ENCODE data around the gene SLC6A19. TPM values are rescaled to one million over a fixed set of nuclear protein-coding genes. Genes with fewer than 3 reads are reported as not detected.

Gene SLC6A19
- total and polyA plus RNA-seq, 2 of the 4 experiments (the other 2 are of a cell fraction), result not detected

DNA sequence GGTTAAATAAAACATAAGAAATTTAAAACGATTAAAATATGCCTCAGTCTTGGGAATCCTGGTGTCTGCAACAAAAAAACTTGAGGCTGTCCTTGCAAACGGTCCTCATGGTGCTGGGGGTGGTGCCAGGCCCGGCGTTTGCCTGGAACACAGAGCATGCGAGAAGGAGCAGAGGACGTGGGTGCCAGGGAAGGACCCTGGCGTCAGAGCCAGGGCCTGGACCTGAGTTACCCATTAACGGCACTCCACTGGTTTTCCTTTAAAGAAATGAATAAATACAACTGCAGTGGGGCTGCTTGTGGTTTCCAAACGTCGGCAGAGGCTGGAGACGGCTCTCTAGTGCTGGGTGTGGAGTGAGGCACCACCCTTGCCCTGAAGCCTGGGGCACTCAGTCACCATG is 23.7 kb downstream of the SLC6A19 start, which contains the start of gene SLC6A18:
Gene SLC6A18 (plus strand): TSS at position 301 of the 400 bp plus-strand sequence. CDS start 97 bp downstream, at position 398.
- no peak within 1 kb of the TSS for H4K8ac ChIP-seq (ENCODE audit: low read depth in 2 of 2, low read length in 2 of 2)
- dilution Hi-C loops (cut with HindIII; ENCODE audit: low sequenced_read_pairs, unreplicated experiment), result no loop called here
- no peak within 1 kb of the TSS for H2BK120ac ChIP-seq (ENCODE audit: low read depth, low read length)
- H3K27ac ChIP-seq (ENCODE audit: insufficient read depth, low read length), result no peak within 1 kb of the TSS
- ChIA-PET POLR2A (ENCODE audit: unreplicated experiment) (no interaction called here), CTCF (no interaction called here)
- H3K4ac ChIP-seq (ENCODE audit: low read depth, low read length), result no peak within 1 kb of the TSS
- no peak within 1 kb of the TSS for H2AK5ac ChIP-seq (ENCODE audit: low read depth, low read length)
- H3K9ac ChIP-seq (ENCODE audit: low read depth, low read length), result no peak within 1 kb of the TSS
- no peak within 1 kb of the TSS for H2BK20ac ChIP-seq (ENCODE audit: low read depth, low read length)
- intact Hi-C loops (cut with micrococcal nuclease), result no loop called here
- H2AK9ac ChIP-seq (replicated peaks; ENCODE audit: low read depth, low read length, poor library complexity), result no peak within 1 kb of the TSS
- no peak within 1 kb of the TSS for H3K23ac ChIP-seq (ENCODE audit: low read depth, low read length)
- WGBS, 2 experiments (ENCODE audit: extremely low coverage in 2 of 2, insufficient read length in 1 of 2), result 83% methylated on average over 1 of the region's 11 CpGs; no CpG with 5 or more reads in 1 of the 2 experiments
- peak within 1 kb of the TSS; percentile 11 for H2AFZ ChIP-seq (replicated peaks; ENCODE audit: low read length, poor library complexity)
- no peaks in the 10 kb centered on the region for H3K79me1 ChIP-seq (ENCODE audit: low read depth in 1 of 2, low read length in 2 of 2)
- H3K4me3 ChIP-seq (ENCODE audit: insufficient read depth, low read depth, low read length), result no peak within 1 kb of the TSS
- in situ Hi-C loops (cut with MboI; ENCODE audit: low sequenced_read_pairs), result no loop called here
- H3K4me1 ChIP-seq (ENCODE audit: control insufficient read depth, insufficient read depth, low read length), result no peaks in the 10 kb centered on the region; the same call in 1 of the 2 replicates
- H3K14ac ChIP-seq (replicated peaks; ENCODE audit: low read depth, low read length), result no peak within 1 kb of the TSS
- no peaks in the 10 kb centered on the region for H3K9me1 ChIP-seq (ENCODE audit: insufficient read depth, low read length)
- H4K5ac ChIP-seq (ENCODE audit: low read depth, low read length), result no peak within 1 kb of the TSS
- H3K18ac ChIP-seq (ENCODE audit: low read depth, low read length), result no peak within 1 kb of the TSS
- no TSS peak for BruUV-seq (replicated peaks)
- H2BK15ac ChIP-seq (ENCODE audit: low read depth, low read length), result no peak within 1 kb of the TSS
- H3K4me2 ChIP-seq (ENCODE audit: low read depth, low read length), result no peak within 1 kb of the TSS
- TF ChIP-seq CHD1 (IDR thresholded peaks at IDR 0.05; ENCODE audit: low read depth, low read length) (no peak), SMC3 (IDR thresholded peaks at IDR 0.05; ENCODE audit: low read depth, low read length) (no peak), MXI1 (IDR thresholded peaks at IDR 0.05; ENCODE audit: borderline replicate concordance, low read depth, low read length) (no peak), CEBPB (IDR thresholded peaks at IDR 0.05; ENCODE audit: low read depth, low read length) (no peak), RFX5 (IDR thresholded peaks at IDR 0.05; ENCODE audit: low read depth, low read length) (no peak), FOS (IDR thresholded peaks at IDR 0.05; ENCODE audit: low read depth, low read length) (no peak), MAFK (IDR thresholded peaks at IDR 0.05; ENCODE audit: low read depth, low read length) (no peak), RAD21 (IDR thresholded peaks at IDR 0.05; ENCODE audit: low read length) (no peak), POLR2A (IDR thresholded peaks at IDR 0.05; ENCODE audit: low read depth, low read length) (no peak), BHLHE40 (IDR thresholded peaks at IDR 0.05; ENCODE audit: low read depth, low read length) (no peak), MAZ (IDR thresholded peaks at IDR 0.05; ENCODE audit: borderline replicate concordance, low read depth, low read length) (no peak), NFE2L2 (IDR thresholded peaks at IDR 0.05; ENCODE audit: low read depth, low read length) (no peak)
- TF ChIP-seq, protein P1, sequence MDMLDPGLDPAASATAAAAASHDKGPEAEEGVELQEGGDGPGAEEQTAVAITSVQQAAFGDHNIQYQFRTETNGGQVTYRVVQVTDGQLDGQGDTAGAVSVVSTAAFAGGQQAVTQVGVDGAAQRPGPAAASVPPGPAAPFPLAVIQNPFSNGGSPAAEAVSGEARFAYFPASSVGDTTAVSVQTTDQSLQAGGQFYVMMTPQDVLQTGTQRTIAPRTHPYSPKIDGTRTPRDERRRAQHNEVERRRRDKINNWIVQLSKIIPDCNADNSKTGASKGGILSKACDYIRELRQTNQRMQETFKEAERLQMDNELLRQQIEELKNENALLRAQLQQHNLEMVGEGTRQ (IDR thresholded peaks at IDR 0.05; ENCODE audit: low read depth, low read length), result no peak
- TF ChIP-seq, protein P2, sequence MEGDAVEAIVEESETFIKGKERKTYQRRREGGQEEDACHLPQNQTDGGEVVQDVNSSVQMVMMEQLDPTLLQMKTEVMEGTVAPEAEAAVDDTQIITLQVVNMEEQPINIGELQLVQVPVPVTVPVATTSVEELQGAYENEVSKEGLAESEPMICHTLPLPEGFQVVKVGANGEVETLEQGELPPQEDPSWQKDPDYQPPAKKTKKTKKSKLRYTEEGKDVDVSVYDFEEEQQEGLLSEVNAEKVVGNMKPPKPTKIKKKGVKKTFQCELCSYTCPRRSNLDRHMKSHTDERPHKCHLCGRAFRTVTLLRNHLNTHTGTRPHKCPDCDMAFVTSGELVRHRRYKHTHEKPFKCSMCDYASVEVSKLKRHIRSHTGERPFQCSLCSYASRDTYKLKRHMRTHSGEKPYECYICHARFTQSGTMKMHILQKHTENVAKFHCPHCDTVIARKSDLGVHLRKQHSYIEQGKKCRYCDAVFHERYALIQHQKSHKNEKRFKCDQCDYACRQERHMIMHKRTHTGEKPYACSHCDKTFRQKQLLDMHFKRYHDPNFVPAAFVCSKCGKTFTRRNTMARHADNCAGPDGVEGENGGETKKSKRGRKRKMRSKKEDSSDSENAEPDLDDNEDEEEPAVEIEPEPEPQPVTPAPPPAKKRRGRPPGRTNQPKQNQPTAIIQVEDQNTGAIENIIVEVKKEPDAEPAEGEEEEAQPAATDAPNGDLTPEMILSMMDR (conservative IDR thresholded peaks at IDR 0.05; ENCODE audit: low read depth, low read length), result no peak
- TF ChIP-seq, protein P3, sequence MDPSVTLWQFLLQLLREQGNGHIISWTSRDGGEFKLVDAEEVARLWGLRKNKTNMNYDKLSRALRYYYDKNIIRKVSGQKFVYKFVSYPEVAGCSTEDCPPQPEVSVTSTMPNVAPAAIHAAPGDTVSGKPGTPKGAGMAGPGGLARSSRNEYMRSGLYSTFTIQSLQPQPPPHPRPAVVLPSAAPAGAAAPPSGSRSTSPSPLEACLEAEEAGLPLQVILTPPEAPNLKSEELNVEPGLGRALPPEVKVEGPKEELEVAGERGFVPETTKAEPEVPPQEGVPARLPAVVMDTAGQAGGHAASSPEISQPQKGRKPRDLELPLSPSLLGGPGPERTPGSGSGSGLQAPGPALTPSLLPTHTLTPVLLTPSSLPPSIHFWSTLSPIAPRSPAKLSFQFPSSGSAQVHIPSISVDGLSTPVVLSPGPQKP (IDR thresholded peaks at IDR 0.05; ENCODE audit: borderline replicate concordance, low read depth, low read length), result no peak
- H4K91ac ChIP-seq (ENCODE audit: insufficient read depth, low read depth, low read length), result no peak within 1 kb of the TSS
- H3K9me3 ChIP-seq (ENCODE audit: control insufficient read depth, insufficient read depth, low read length), result peaks cover 2% of the 10 kb centered on the region
- no peak within 1 kb of the TSS for H3K56ac ChIP-seq (ENCODE audit: extremely low read depth, insufficient read depth, low read length)
- no peak within 1 kb of the TSS for H2BK5ac ChIP-seq (ENCODE audit: low read depth, low read length, poor library complexity, severe bottlenecking)
- DNase-seq (no peak), ATAC-seq (ENCODE audit: low read depth) (no peak)
- H4K20me1 ChIP-seq (ENCODE audit: insufficient read depth, low read length), result no peaks in the 10 kb centered on the region
- no peaks in the 10 kb centered on the region for H3K36me3 ChIP-seq (ENCODE audit: control insufficient read depth, insufficient read depth, low read length)
- H3K27me3 ChIP-seq (ENCODE audit: control insufficient read depth, insufficient read depth, low read length), result peaks cover 2% of the 10 kb centered on the region; the same call in 1 of the 2 replicates

All from IMR-90 (cell line).